ENCODE results near the gene MMP21.

DNA sequence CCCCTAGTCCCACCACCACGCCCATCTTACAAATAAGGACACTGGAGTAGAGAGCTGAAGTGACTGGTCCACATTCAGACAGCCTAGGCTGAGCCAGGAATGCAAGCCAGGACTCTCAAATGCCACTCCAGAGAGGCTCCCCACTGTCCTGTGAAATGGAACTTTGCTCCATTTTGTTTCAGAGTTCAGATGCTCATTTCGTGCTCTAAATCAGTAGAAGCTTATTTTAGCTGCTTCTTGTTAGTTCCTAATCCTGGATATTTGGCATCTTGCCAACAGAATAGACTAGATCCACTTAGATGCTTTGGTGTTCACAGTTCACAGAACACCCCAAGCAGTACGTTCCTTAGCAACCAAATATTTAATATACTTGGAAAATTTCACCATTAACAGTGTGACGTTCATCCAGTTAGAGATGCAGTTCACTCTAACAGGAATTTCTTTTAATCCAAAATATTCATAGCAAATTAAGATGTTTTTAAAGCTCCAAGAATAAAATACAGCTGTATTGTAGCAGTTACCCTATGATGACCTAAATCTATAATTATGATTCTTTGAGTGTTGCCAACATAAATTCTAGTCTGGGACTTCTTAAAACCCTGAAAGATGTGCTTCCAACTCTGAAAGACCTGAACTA is 7.3 kb downstream of the MMP21 start:
- TF ChIP-seq POLR2A (IDR thresholded peaks at IDR 0.05; ENCODE audit: low read length) (no peak), RNF2 (IDR thresholded peaks at IDR 0.05; ENCODE audit: borderline replicate concordance, low read depth) (no peak), CHD2 (IDR thresholded peaks at IDR 0.05; ENCODE audit: low read length, partially characterized antibody) (no peak), CHD4 (IDR thresholded peaks at IDR 0.05; ENCODE audit: borderline replicate concordance) (no peak), NR3C1 (IDR thresholded peaks at IDR 0.05) (no peak)
- TF ChIP-seq, protein P1, sequence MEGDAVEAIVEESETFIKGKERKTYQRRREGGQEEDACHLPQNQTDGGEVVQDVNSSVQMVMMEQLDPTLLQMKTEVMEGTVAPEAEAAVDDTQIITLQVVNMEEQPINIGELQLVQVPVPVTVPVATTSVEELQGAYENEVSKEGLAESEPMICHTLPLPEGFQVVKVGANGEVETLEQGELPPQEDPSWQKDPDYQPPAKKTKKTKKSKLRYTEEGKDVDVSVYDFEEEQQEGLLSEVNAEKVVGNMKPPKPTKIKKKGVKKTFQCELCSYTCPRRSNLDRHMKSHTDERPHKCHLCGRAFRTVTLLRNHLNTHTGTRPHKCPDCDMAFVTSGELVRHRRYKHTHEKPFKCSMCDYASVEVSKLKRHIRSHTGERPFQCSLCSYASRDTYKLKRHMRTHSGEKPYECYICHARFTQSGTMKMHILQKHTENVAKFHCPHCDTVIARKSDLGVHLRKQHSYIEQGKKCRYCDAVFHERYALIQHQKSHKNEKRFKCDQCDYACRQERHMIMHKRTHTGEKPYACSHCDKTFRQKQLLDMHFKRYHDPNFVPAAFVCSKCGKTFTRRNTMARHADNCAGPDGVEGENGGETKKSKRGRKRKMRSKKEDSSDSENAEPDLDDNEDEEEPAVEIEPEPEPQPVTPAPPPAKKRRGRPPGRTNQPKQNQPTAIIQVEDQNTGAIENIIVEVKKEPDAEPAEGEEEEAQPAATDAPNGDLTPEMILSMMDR (IDR thresholded peaks at IDR 0.05) = no peak
- TF ChIP-seq, protein P2, sequence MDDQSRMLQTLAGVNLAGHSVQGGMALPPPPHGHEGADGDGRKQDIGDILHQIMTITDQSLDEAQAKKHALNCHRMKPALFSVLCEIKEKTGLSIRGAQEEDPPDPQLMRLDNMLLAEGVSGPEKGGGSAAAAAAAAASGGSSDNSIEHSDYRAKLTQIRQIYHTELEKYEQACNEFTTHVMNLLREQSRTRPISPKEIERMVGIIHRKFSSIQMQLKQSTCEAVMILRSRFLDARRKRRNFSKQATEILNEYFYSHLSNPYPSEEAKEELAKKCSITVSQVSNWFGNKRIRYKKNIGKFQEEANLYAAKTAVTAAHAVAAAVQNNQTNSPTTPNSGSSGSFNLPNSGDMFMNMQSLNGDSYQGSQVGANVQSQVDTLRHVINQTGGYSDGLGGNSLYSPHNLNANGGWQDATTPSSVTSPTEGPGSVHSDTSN (IDR thresholded peaks at IDR 0.05) = no peak
